K562 (cell line): ENCODE measurements around the gene DNAAF8. TPM values are rescaled to one million over a fixed set of nuclear protein-coding genes. Genes with fewer than 3 reads are reported as not detected.

ENCODE experiments used
- BCL6 ChIP-seq: fragments of 250-450 bp; sonication (Bioruptor Pico); IDR thresholded peaks from 2 replicates; pipeline ENCODE4 v1.4.0; 2020
- BDP1 ChIP-seq: IDR thresholded peaks from 3 replicates; pipeline ENCODE4 v1.6.1; 2011; ENCODE audit not compliant: insufficient read length, insufficient read depth
- CHD2 ChIP-seq: IDR thresholded peaks from 2 replicates; pipeline ENCODE4 v1.6.1; 2011; ENCODE audit warnings: low read depth, low read length
- EGR1 ChIP-seq: fragments of 450-650 bp; conservative IDR thresholded peaks from 2 replicates; pipeline ENCODE4 v1.6.1; 2017; ENCODE audit warnings: mild to moderate bottlenecking
- ELF2 ChIP-seq: fragments of 250-450 bp; sonication (Bioruptor Pico); IDR thresholded peaks from 2 replicates; pipeline ENCODE4 v1.5.0; 2021; ENCODE audit warnings: mild to moderate bottlenecking
- ETS2 ChIP-seq: IDR thresholded peaks from 2 replicates; pipeline ENCODE4 v1.6.1; 2016; ENCODE audit warnings: borderline replicate concordance, missing genetic modification characterization, mild to moderate bottlenecking, moderate library complexity, missing compliant biosample characterization; ENCODE audit not compliant: poor library complexity, severe bottlenecking
- FOXK1 ChIP-seq: sonication (generic); formaldehyde crosslinking; IDR thresholded peaks from 2 replicates; pipeline ENCODE4 v1.8.0; 2022; ENCODE audit warnings: missing genetic modification reagents, mild to moderate bottlenecking, borderline replicate concordance
- HDAC1 ChIP-seq, 2 experiments: fragments of 450-650 bp; IDR thresholded peaks; 2 replicates each; pipeline ENCODE4 v1.6.1; 2016 to 2017; ENCODE audit warnings: inconsistent platforms in 1 of 2, mild to moderate bottlenecking in 1 of 2, moderate library complexity in 1 of 2
- NEUROD1 ChIP-seq: fragments of 150-350 bp; IDR thresholded peaks from 2 replicates; pipeline ENCODE4 v1.6.1; 2014; ENCODE audit warnings: borderline replicate concordance, low read length, low read depth; ENCODE audit not compliant: partially characterized antibody
- NR2C1 ChIP-seq, 2 experiments: fragments of 450-650 bp; IDR thresholded peaks; 2 replicates each; pipeline ENCODE4 v1.6.1; 2017; ENCODE audit warnings: mild to moderate bottlenecking in 2 of 2, antibody characterized with exemption in 1 of 2, inconsistent platforms in 1 of 2, missing compliant biosample characterization in 1 of 2, missing genetic modification characterization in 1 of 2
- NR4A1 ChIP-seq, 2 experiments: fragments of 250-450 bp in 1 of 2; fragments of 450-650 bp in 1 of 2; sonication (Bioruptor Pico) in 1 of 2; IDR thresholded peaks; 2 replicates each; pipeline versions ENCODE4 v1.4.0 to v1.6.1; 2016 to 2020; ENCODE audit warnings: mild to moderate bottlenecking in 2 of 2, missing compliant biosample characterization in 1 of 2, missing genetic modification characterization in 1 of 2, moderate library complexity in 1 of 2
- RB1 ChIP-seq: fragments of 450-650 bp; IDR thresholded peaks from 2 replicates; pipeline ENCODE4 v1.6.1; 2017; ENCODE audit warnings: low read depth, mild to moderate bottlenecking
- SIN3B ChIP-seq: fragments of 450-650 bp; IDR thresholded peaks from 2 replicates; pipeline ENCODE4 v1.6.1; 2017; ENCODE audit warnings: low read depth, mild to moderate bottlenecking, moderate library complexity
- SRSF1 ChIP-seq: fragments of 200-400 bp; formaldehyde crosslinking; IDR thresholded peaks from 2 replicates; pipeline ENCODE4 v1.6.1; 2017; ENCODE audit warnings: mild to moderate bottlenecking, low read depth, low read length, moderate library complexity
- TEAD4 ChIP-seq, 2 experiments: sonication (generic) in 1 of 2; formaldehyde crosslinking in 1 of 2; IDR thresholded peaks; 2 replicates each; pipeline versions ENCODE4 v1.6.1 to v1.8.0; 2012 to 2022; ENCODE audit warnings: borderline replicate concordance in 1 of 2, inconsistent platforms in 1 of 2, low read length in 1 of 2, mild to moderate bottlenecking in 1 of 2, missing genetic modification reagents in 1 of 2
- ZBTB17 ChIP-seq: fragments of 450-650 bp; formaldehyde crosslinking; IDR thresholded peaks from 2 replicates; pipeline ENCODE4 v1.4.0; 2020; ENCODE audit warnings: mild to moderate bottlenecking
- ZNF282 ChIP-seq: sonication (generic); formaldehyde crosslinking; IDR thresholded peaks from 2 replicates; pipeline ENCODE4 v1.8.1; 2023; ENCODE audit warnings: missing genetic modification reagents
- ZNF316 ChIP-seq: fragments of 450-650 bp; IDR thresholded peaks from 2 replicates; pipeline ENCODE4 v1.6.1; 2016
- ZNF408 ChIP-seq: fragments of 250-450 bp; sonication (Bioruptor Pico); IDR thresholded peaks from 2 replicates; pipeline ENCODE4 v1.4.0; 2020; ENCODE audit warnings: low read depth, mild to moderate bottlenecking, moderate library complexity
- ZNF75A ChIP-seq: fragments of 450-650 bp; formaldehyde crosslinking; IDR thresholded peaks from 2 replicates; pipeline ENCODE4 v1.4.0; 2020; ENCODE audit warnings: mild to moderate bottlenecking
- polyA plus RNA-seq, 8 experiments: library from polyadenylated mRNA; depleted of rRNA in 4 of 8; stranded (reverse) in 5 of 8; unstranded in 3 of 8; fragments of >200 nt; fragmentation: Nextera tagmentation in 2 of 8; fragmentation: Illumina TruSeq in 1 of 8; extraction: Ambion mirVana in 2 of 8; extraction: Trizol in 1 of 8; gene quantifications; 2 replicates each; pipeline versions ENCODE4 v1.2.1 to v1.2.3, GENCODE V29; 2011 to 2014; ENCODE audit warnings: inconsistent platforms in 1 of 8, missing spikeins in 1 of 8
- total RNA-seq, 7 experiments: library from RNA; depleted of rRNA in 6 of 7; stranded (reverse); fragments of >200 nt in 6 of 7; fragmentation: Illumina TruSeq in 2 of 7; extraction: Trizol in 2 of 7; gene quantifications; 2 replicates each; pipeline versions ENCODE4 v1.2.1 to v1.2.3, GENCODE V29; 2011 to 2021; ENCODE audit warnings: low replicate concordance in 1 of 7
- TF ChIP-seq, protein P1 (sequence below), 2 experiments: fragments of 450-650 bp; formaldehyde crosslinking in 1 of 2; IDR thresholded peaks; 2 replicates each; pipeline versions ENCODE4 v1.4.0 to v1.6.1; 2014 to 2020; ENCODE audit warnings: mild to moderate bottlenecking in 2 of 2, borderline replicate concordance in 1 of 2, low read depth in 1 of 2

Gene DNAAF8
- total and polyA plus RNA-seq, 9 of the 15 experiments (the other 6 are each of a cell fraction or from before 2014, with no cell fraction given), result 0.04 to 0.12 (median 0.10) TPM; not detected in 6

DNA sequence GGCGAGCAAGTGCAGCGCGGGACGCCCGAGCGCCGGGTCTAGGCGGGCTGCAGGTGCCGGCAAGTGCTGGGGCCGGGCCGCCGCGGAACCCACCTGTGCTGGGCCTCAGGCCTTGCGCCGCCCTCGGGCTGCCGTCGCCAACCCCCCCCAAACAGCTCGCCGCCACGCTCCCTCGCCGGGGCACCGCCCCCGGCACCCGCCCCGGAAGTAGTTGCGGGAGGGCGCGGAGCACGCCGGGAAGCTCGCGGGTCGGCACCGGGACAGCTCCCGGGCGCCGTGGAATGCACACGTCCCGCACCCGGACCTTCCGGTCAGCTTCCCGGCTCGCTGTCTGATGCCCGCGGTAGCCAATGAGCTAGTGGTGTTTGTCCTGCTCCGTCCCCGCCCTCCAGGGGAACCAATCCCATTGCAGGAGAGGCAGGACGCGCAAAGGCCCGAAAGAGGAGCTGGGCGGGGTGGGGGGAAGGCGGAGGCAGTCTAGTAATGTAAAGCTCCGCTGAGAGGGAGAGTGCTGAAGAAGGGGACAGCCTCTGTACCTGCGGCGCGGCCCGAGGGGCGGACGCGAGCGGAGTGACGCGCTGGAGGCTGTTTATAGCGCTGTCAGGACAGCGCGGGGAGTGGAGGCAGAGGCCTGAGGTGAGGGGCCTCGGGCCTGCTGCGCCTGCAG is at the start of gene DNAAF8, which contains the start of gene ANKS3 (continued):
- TF ChIP-seq NR4A1 (CRISPR knock-in tag; IDR thresholded peaks at IDR 0.05) (no peak), NR4A1 (tag; IDR thresholded peaks at IDR 0.05) (no peak), ZNF316 (no peak), RB1 (peak; percentile 67; the same call in 1 of the 2 replicates), ETS2 (tag) (no peak), NEUROD1 (peak; percentile 71), ZNF408 (CRISPR knock-in tag) (no peak), BCL6 (CRISPR knock-in tag) (no peak), SRSF1 (peak; percentile 67; the same call in 1 of the 2 replicates), BDP1 (no peak), ELF2 (CRISPR knock-in tag) (peak; percentile 62; the same call in 1 of the 2 replicates), EGR1 (peak; percentile 42; the same call in 1 of the 2 replicates), ZBTB17 (CRISPR knock-in tag) (0 out of 2 replicates have a peak, but pooled peaks have one; percentile 11), SIN3B (peak; percentile 79), CHD2 (peak; percentile 43; the same call in 1 of the 2 replicates), FOXK1 (no peak), HDAC1 (IDR thresholded peaks at IDR 0.05) (peak in 1 of 2 experiments; percentile 100; a peak in 3 of 4 replicates), ZNF282 (CRISPR knock-in tag) (no peak; the same call in 1 of the 2 replicates), TEAD4 (IDR thresholded peaks at IDR 0.05; ENCODE audit: low read length) (peak; percentile 64), TEAD4 (CRISPR knock-in tag; IDR thresholded peaks at IDR 0.05; ENCODE audit: borderline replicate concordance) (no peak), NR2C1 (IDR thresholded peaks at IDR 0.05) (peak; percentile 98), NR2C1 (tag; IDR thresholded peaks at IDR 0.05) (peak; percentile 98), ZNF75A (CRISPR knock-in tag) (no peak)
- TF ChIP-seq, protein P1, sequence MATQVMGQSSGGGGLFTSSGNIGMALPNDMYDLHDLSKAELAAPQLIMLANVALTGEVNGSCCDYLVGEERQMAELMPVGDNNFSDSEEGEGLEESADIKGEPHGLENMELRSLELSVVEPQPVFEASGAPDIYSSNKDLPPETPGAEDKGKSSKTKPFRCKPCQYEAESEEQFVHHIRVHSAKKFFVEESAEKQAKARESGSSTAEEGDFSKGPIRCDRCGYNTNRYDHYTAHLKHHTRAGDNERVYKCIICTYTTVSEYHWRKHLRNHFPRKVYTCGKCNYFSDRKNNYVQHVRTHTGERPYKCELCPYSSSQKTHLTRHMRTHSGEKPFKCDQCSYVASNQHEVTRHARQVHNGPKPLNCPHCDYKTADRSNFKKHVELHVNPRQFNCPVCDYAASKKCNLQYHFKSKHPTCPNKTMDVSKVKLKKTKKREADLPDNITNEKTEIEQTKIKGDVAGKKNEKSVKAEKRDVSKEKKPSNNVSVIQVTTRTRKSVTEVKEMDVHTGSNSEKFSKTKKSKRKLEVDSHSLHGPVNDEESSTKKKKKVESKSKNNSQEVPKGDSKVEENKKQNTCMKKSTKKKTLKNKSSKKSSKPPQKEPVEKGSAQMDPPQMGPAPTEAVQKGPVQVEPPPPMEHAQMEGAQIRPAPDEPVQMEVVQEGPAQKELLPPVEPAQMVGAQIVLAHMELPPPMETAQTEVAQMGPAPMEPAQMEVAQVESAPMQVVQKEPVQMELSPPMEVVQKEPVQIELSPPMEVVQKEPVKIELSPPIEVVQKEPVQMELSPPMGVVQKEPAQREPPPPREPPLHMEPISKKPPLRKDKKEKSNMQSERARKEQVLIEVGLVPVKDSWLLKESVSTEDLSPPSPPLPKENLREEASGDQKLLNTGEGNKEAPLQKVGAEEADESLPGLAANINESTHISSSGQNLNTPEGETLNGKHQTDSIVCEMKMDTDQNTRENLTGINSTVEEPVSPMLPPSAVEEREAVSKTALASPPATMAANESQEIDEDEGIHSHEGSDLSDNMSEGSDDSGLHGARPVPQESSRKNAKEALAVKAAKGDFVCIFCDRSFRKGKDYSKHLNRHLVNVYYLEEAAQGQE (IDR thresholded peaks at IDR 0.05; ENCODE audit: borderline replicate concordance), result peak; percentile 92
- TF ChIP-seq, protein P1 (CRISPR knock-in tag; IDR thresholded peaks at IDR 0.05; ENCODE audit: low read depth), result peak; percentile 90
